GM12872 (cell line): ENCODE data around the gene CTU2.

Source experiments
- TF ChIP-seq, protein P1 (sequence below): IDR thresholded peaks from 3 replicates; pipeline ENCODE4 v1.5.1; 2011; ENCODE audit warnings: low read depth, mild to moderate bottlenecking, low read length, moderate library complexity; ENCODE audit not compliant: insufficient read depth

CTU2 gene

DNA sequence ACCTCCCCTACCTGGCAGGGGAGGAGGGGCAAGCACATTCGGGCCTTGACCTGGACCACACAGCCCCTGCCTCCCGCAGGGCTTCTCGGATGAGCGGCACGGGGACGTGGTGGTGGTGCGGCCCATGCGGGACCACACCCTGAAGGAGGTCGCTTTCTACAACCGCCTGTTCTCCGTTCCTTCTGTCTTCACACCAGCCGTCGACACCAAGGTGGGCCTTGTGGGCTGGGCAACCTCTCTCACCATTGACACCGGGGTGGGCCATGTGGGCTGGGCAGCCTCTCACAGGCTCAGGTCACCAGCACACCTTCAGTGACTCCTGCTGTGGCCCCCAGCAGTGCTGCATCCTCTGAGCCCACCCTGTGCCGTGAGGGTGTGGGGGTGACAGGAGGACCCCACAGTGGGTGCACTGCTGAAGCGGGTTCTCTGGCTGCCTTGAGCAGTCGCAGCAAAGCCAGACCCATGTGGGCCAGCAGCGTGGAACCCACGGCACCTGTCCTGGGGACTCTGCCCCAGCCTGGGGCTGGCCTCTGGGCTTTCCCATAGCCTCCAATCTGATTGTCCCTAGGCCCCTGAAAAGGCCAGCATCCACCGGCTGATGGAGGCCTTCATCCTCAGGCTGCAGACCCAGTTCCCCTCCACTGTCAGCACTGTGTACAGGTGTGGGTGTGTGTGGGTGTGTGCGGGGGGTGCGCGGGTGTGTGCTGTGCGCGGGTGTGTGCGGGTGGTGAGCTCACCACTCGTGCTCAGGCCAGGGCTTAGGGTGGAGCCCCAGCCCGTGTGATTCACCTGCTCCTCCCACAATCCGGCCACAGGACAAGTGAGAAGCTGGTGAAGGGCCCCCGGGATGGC lies 7.5 kb downstream of the CTU2 start:
- TF ChIP-seq, protein P1, sequence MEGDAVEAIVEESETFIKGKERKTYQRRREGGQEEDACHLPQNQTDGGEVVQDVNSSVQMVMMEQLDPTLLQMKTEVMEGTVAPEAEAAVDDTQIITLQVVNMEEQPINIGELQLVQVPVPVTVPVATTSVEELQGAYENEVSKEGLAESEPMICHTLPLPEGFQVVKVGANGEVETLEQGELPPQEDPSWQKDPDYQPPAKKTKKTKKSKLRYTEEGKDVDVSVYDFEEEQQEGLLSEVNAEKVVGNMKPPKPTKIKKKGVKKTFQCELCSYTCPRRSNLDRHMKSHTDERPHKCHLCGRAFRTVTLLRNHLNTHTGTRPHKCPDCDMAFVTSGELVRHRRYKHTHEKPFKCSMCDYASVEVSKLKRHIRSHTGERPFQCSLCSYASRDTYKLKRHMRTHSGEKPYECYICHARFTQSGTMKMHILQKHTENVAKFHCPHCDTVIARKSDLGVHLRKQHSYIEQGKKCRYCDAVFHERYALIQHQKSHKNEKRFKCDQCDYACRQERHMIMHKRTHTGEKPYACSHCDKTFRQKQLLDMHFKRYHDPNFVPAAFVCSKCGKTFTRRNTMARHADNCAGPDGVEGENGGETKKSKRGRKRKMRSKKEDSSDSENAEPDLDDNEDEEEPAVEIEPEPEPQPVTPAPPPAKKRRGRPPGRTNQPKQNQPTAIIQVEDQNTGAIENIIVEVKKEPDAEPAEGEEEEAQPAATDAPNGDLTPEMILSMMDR: no peak

DNA sequence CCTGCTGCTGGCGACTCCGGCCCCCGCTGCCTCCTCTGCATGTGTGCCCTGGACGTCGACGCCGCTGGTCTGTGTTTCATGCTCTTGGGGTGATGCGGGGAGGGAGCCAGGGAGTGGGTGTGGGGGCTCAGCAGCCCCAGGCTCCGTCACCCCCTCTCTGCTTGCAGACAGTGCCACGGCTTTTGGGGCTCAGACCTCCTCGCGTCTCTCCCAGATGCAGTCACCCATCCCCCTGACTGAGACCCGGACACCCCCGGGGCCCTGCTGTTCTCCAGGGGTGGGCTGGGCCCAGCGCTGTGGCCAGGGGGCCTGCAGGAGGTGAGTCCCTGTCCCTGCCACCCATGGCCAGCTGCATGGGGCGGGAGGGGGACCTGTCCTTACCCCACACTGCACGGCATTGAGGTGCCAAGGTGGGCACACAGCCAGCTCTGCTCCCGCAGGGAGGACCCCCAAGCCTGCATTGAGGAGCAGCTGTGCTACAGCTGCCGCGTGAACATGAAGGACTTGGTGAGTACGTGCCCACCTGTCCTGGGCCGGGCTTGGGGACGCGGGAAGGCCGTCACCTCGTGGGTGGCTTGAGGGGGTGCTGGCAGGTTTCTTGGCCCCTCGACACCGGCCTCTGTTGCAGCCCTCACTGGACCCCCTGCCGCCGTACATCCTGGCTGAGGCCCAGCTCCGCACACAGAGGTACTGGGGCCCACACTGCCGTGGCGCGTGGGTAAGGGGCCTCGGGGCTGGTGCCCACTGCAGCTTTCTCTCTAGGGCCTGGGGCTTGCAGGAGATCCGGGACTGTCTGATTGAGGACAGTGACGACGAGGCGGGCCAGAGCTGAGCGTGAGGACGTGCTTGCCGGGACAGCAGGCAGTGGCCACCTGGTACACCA lies 8.4 kb downstream of the CTU2 start:
- TF ChIP-seq, protein P1: no peak

DNA sequence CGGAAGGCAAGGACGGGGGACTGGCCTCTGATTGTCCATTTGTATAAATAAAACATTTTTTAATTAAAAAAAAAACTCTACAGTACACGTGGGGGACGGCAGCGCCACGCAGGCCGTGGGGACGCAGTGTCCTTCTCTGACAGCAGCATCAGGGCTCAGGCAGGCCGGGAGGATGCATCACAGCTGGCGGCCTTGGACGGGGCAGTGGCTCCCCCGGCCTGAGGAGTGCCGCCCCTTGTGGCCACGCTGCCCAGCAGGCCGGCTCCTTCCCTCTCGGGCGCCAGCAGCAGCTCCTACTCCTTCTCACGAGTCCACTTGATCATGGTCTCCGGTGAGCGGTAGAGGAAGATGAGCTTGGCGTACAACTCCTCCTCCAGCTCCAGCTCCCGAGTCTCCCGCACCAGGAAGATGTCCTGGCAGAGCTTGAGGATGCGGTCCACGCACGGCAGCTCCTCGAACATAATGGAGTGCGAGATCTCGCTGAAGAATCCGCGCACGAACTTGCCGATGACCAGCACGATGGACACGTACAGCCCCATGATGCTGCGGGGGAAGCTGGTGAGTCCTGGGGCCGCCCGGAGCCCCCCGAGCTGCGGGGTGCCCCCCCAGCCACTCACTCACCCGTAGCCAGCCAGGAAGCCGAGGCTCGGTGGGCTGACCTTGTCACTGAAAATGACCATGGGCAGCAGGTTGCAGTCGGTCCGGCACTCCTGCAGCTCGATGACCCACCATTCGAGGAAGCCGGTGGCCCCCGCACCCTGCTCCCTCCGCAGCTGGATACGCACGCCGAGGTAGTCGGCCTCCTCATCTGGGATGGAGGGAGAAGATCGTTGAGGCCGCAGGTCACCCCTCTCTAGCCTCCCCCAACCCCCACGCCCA lies 9.2 kb downstream of the CTU2 start:
- TF ChIP-seq, protein P1: no peak

DNA sequence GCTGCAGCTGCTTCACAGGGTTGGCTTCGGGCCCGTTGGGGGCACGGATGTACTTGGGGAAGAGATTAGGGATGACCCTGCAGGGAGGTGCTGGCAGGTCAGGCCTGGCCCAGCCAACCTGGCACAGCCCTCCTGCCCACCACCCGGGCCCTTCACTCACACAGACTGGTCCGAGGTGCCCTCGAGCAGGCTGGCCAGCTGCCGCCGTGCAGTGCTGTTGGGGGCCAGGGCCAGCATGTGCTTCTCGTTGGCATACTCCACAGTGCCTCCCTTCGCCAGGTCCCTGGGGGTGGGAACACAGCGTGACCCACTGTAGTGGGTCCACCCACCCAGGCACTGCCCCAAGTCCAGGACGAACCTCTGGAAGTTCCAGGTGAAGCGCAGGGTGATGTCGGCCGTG lies 9.9 kb downstream of the CTU2 start:
- TF ChIP-seq, protein P1: no peak

- TF ChIP-seq, protein P1: no peak
Measured at GRCh38 chr16:88716601-88717001, 10.3 kb downstream of the CTU2 start.

- TF ChIP-seq, protein P1: no peak
Measured at GRCh38 chr16:88718178-88718577, 11.9 kb downstream of the CTU2 start.
